ENCODE results near the gene NMRAL1.

NMRAL1 gene

GRCh38 chr16:4474192-4474961 is at the start of gene NMRAL1:
TSS of gene NMRAL1 (minus strand) at chr16:4474625. CDS start at chr16:4474132, 493 bp downstream.
- peak; percentile 66 for DNase-seq (ENCODE audit: low read depth)

GRCh38 chr16:4523686-4524085 is 49.3 kb upstream of the NMRAL1 start:
- no peak for DNase-seq (ENCODE audit: low read depth)

GRCh38 chr16:4522051-4522581 is 47.7 kb upstream of the NMRAL1 start:
- no peak for DNase-seq (ENCODE audit: low read depth)

- DNase-seq (ENCODE audit: low read depth), result no peak
These were observed 46.5 kb upstream of the NMRAL1 start for GRCh38 chr16:4520913-4521312.

- no peak for DNase-seq (ENCODE audit: low read depth)
These were observed 45.0 kb upstream of the NMRAL1 start for GRCh38 chr16:4519274-4520058.

GRCh38 chr16:4517812-4518680 is 43.6 kb upstream of the NMRAL1 start:
- DNase-seq (ENCODE audit: low read depth), result no peak

GRCh38 chr16:4515611-4516233 is 41.3 kb upstream of the NMRAL1 start:
- DNase-seq (ENCODE audit: low read depth), result no peak

- DNase-seq (ENCODE audit: low read depth), result no peak
These were observed 40.2 kb upstream of the NMRAL1 start for GRCh38 chr16:4514606-4515005.

- no peak for DNase-seq (ENCODE audit: low read depth)
These were observed 39.5 kb upstream of the NMRAL1 start for GRCh38 chr16:4513881-4514280.

GRCh38 chr16:4513086-4513860 is 38.8 kb upstream of the NMRAL1 start:
- DNase-seq (ENCODE audit: low read depth), result no peak

GRCh38 chr16:4512473-4512872 is 38.0 kb upstream of the NMRAL1 start:
- DNase-seq (ENCODE audit: low read depth), result no peak

GRCh38 chr16:4511441-4512082 is 37.1 kb upstream of the NMRAL1 start:
- no peak for DNase-seq (ENCODE audit: low read depth)

- no peak for DNase-seq (ENCODE audit: low read depth)
These were observed 36.5 kb upstream of the NMRAL1 start for GRCh38 chr16:4510747-4511426.

- DNase-seq (ENCODE audit: low read depth), result no peak
These were observed 35.7 kb upstream of the NMRAL1 start for GRCh38 chr16:4510131-4510530.

GRCh38 chr16:4509420-4509819 is 35.0 kb upstream of the NMRAL1 start:
- DNase-seq (ENCODE audit: low read depth), result no peak

- DNase-seq (ENCODE audit: low read depth), result no peak
These were observed 34.4 kb upstream of the NMRAL1 start for GRCh38 chr16:4508806-4509205.

- DNase-seq (ENCODE audit: low read depth), result no peak
These were observed 33.3 kb upstream of the NMRAL1 start for GRCh38 chr16:4507588-4508345.

GRCh38 chr16:4506450-4506849 is 32.0 kb upstream of the NMRAL1 start:
- peak; percentile 41 for DNase-seq (ENCODE audit: low read depth)
